Testis (tissue), 2 donors: ENCODE results near the gene CDYL2.

Source experiments
- POLR2A ChIP-seq: fragments of 450-650 bp; IDR thresholded peaks from one replicate; pipeline ENCODE4 v1.6.1; 2017; ENCODE audit warnings: antibody characterized with exemption, mild to moderate bottlenecking, moderate library complexity
- TF ChIP-seq, protein P1 (sequence below), 3 experiments: fragments of 450-650 bp in 2 of 3; fragments of 200-600 bp in 1 of 3; sonication (generic) in 1 of 3; IDR thresholded peaks; one replicate each; pipeline ENCODE4 v1.5.1; 2016 to 2019; ENCODE audit warnings: antibody characterized with exemption in 3 of 3, mild to moderate bottlenecking in 2 of 3, moderate library complexity in 1 of 3

DNA sequence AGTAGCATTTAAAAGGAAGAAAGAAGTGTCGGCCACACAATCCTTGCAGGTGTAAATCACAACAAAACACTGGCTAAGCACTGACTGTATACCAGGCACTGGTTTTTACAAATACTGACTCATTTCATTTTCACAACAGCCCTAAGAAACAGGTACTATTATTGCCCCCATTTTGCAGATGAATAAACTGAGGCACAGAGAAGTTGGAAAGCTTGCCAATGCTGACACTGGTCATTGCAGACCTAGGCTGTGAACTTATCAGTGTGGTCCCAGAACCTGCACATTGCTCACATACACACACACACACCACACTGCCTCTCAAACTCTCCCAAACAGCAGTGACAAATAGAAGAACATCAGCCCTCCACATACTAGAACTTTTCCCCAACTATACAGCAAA is 37.6 kb downstream of the CDYL2 start:
- TF ChIP-seq, protein P1, sequence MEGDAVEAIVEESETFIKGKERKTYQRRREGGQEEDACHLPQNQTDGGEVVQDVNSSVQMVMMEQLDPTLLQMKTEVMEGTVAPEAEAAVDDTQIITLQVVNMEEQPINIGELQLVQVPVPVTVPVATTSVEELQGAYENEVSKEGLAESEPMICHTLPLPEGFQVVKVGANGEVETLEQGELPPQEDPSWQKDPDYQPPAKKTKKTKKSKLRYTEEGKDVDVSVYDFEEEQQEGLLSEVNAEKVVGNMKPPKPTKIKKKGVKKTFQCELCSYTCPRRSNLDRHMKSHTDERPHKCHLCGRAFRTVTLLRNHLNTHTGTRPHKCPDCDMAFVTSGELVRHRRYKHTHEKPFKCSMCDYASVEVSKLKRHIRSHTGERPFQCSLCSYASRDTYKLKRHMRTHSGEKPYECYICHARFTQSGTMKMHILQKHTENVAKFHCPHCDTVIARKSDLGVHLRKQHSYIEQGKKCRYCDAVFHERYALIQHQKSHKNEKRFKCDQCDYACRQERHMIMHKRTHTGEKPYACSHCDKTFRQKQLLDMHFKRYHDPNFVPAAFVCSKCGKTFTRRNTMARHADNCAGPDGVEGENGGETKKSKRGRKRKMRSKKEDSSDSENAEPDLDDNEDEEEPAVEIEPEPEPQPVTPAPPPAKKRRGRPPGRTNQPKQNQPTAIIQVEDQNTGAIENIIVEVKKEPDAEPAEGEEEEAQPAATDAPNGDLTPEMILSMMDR (IDR thresholded peaks at IDR 0.05), result no peak
- no peak for TF ChIP-seq POLR2A
